Measurements from ENCODE around the gene THSD8.

THSD8 gene

GRCh38 chr19:12770922-12771321 is 30.9 kb upstream of the THSD8 start:
- Histone ChIP-seq H3K9ac (ENCODE audit: low read length) (no peak overlapping the region), H3K27me3 (ENCODE audit: control insufficient read depth, insufficient read depth, low read length) (no peaks in the 10 kb centered on the region), H3K9me3 (ENCODE audit: control insufficient read depth, low read depth, low read length) (no peaks in the 10 kb centered on the region)

GRCh38 chr19:12772323-12772722 is 29.5 kb upstream of the THSD8 start:
- no peaks in the 10 kb centered on the region for H3K27me3 ChIP-seq (ENCODE audit: control insufficient read depth, insufficient read depth, low read length)
- no peaks in the 10 kb centered on the region for H3K9me3 ChIP-seq (ENCODE audit: control insufficient read depth, low read depth, low read length)
- no peak overlapping the region for H3K27ac ChIP-seq (ENCODE audit: low read length)
- no peaks in the 10 kb centered on the region for H3K36me3 ChIP-seq (ENCODE audit: control insufficient read depth, low read depth, low read length)
- no peak overlapping the region for H3K9ac ChIP-seq (ENCODE audit: low read length)
- no peak overlapping the region for H3K4me3 ChIP-seq (ENCODE audit: low read length)
- peaks cover 6% of the 10 kb centered on the region for H3K4me1 ChIP-seq (ENCODE audit: control insufficient read depth, low read depth, low read length)

More at GRCh38 chr19:12770922-12771321, 30.9 kb upstream of the THSD8 start:
- H3K4me1 ChIP-seq (ENCODE audit: control insufficient read depth, low read depth, low read length): peaks cover 4% of the 10 kb centered on the region
- no peak overlapping the region for H3K27ac ChIP-seq (ENCODE audit: low read length)
- H3K36me3 ChIP-seq (ENCODE audit: control insufficient read depth, low read depth, low read length): no peaks in the 10 kb centered on the region
- no peak overlapping the region for H3K4me3 ChIP-seq (ENCODE audit: low read length)

- peaks cover 15% of the 10 kb centered on the region for H3K4me1 ChIP-seq (ENCODE audit: control insufficient read depth, low read depth, low read length)
- H3K9ac ChIP-seq (ENCODE audit: low read length): no peak overlapping the region
- no peak overlapping the region for H3K4me3 ChIP-seq (ENCODE audit: low read length)
- H3K9me3 ChIP-seq (ENCODE audit: control insufficient read depth, low read depth, low read length): no peaks in the 10 kb centered on the region
- no peaks in the 10 kb centered on the region for H3K27me3 ChIP-seq (ENCODE audit: control insufficient read depth, insufficient read depth, low read length)
- H3K36me3 ChIP-seq (ENCODE audit: control insufficient read depth, low read depth, low read length): no peaks in the 10 kb centered on the region
- no peak overlapping the region for H3K27ac ChIP-seq (ENCODE audit: low read length)
Observed at GRCh38 chr19:12773571-12773970, 28.3 kb upstream of the THSD8 start.

GRCh38 chr19:12774588-12775555 is 27.0 kb upstream of the THSD8 start, which contains the start of gene HOOK2:
Gene HOOK2, minus strand, starts transcription at chr19:12775552. Its CDS starts 103 bp downstream, at chr19:12775449.
- H3K4me3 ChIP-seq (ENCODE audit: low read length): peak within 1 kb of the TSS; percentile 80
- no peaks in the 10 kb centered on the region for H3K27me3 ChIP-seq (ENCODE audit: control insufficient read depth, insufficient read depth, low read length)
- no peaks in the 10 kb centered on the region for H3K36me3 ChIP-seq (ENCODE audit: control insufficient read depth, low read depth, low read length)
- H3K9me3 ChIP-seq (ENCODE audit: control insufficient read depth, low read depth, low read length): no peaks in the 10 kb centered on the region
- no peak within 1 kb of the TSS for H3K27ac ChIP-seq (ENCODE audit: low read length)
- H3K4me1 ChIP-seq (ENCODE audit: control insufficient read depth, low read depth, low read length): peaks cover 24% of the 10 kb centered on the region
- H3K9ac ChIP-seq (ENCODE audit: low read length): peak within 1 kb of the TSS; percentile 67

- Histone ChIP-seq H3K4me3 (ENCODE audit: low read length) (peak overlapping the region; percentile 78), H3K36me3 (ENCODE audit: control insufficient read depth, low read depth, low read length) (no peaks in the 10 kb centered on the region), H3K4me1 (ENCODE audit: control insufficient read depth, low read depth, low read length) (peaks cover 20% of the 10 kb centered on the region), H3K9ac (ENCODE audit: low read length) (no peak overlapping the region), H3K9me3 (ENCODE audit: control insufficient read depth, low read depth, low read length) (no peaks in the 10 kb centered on the region), H3K27me3 (ENCODE audit: control insufficient read depth, insufficient read depth, low read length) (no peaks in the 10 kb centered on the region), H3K27ac (ENCODE audit: low read length) (no peak overlapping the region)
Observed at GRCh38 chr19:12777217-12778016, 24.5 kb upstream of the THSD8 start.

- Histone ChIP-seq H3K27ac (ENCODE audit: low read length) (no peak overlapping the region), H3K4me3 (ENCODE audit: low read length) (peak overlapping the region; percentile 78), H3K4me1 (ENCODE audit: control insufficient read depth, low read depth, low read length) (peaks cover 20% of the 10 kb centered on the region), H3K9me3 (ENCODE audit: control insufficient read depth, low read depth, low read length) (no peaks in the 10 kb centered on the region), H3K36me3 (ENCODE audit: control insufficient read depth, low read depth, low read length) (no peaks in the 10 kb centered on the region), H3K9ac (ENCODE audit: low read length) (peak overlapping the region; percentile 39), H3K27me3 (ENCODE audit: control insufficient read depth, insufficient read depth, low read length) (no peaks in the 10 kb centered on the region)
Observed at GRCh38 chr19:12778017-12778904, 23.6 kb upstream of the THSD8 start.

- no peaks in the 10 kb centered on the region for H3K27me3 ChIP-seq (ENCODE audit: control insufficient read depth, insufficient read depth, low read length)
- H3K4me1 ChIP-seq (ENCODE audit: control insufficient read depth, low read depth, low read length): peaks cover 24% of the 10 kb centered on the region
- H3K4me3 ChIP-seq (ENCODE audit: low read length): peak overlapping the region; percentile 78
- no peaks in the 10 kb centered on the region for H3K36me3 ChIP-seq (ENCODE audit: control insufficient read depth, low read depth, low read length)
- H3K9me3 ChIP-seq (ENCODE audit: control insufficient read depth, low read depth, low read length): no peaks in the 10 kb centered on the region
- peak overlapping the region; percentile 39 for H3K9ac ChIP-seq (ENCODE audit: low read length)
- no peak overlapping the region for H3K27ac ChIP-seq (ENCODE audit: low read length)
Observed at GRCh38 chr19:12778905-12779161, 23.0 kb upstream of the THSD8 start.

GRCh38 chr19:12779162-12779993 is 22.5 kb upstream of the THSD8 start:
- H3K27ac ChIP-seq (ENCODE audit: low read length): no peak overlapping the region
- no peaks in the 10 kb centered on the region for H3K9me3 ChIP-seq (ENCODE audit: control insufficient read depth, low read depth, low read length)
- no peaks in the 10 kb centered on the region for H3K27me3 ChIP-seq (ENCODE audit: control insufficient read depth, insufficient read depth, low read length)
- peaks cover 24% of the 10 kb centered on the region for H3K4me1 ChIP-seq (ENCODE audit: control insufficient read depth, low read depth, low read length)
- no peak overlapping the region for H3K9ac ChIP-seq (ENCODE audit: low read length)
- no peaks in the 10 kb centered on the region for H3K36me3 ChIP-seq (ENCODE audit: control insufficient read depth, low read depth, low read length)
- H3K4me3 ChIP-seq (ENCODE audit: low read length): peak overlapping the region; percentile 78

- no peaks in the 10 kb centered on the region for H3K9me3 ChIP-seq (ENCODE audit: control insufficient read depth, low read depth, low read length)
- H3K9ac ChIP-seq (ENCODE audit: low read length): no peak overlapping the region
- H3K36me3 ChIP-seq (ENCODE audit: control insufficient read depth, low read depth, low read length): no peaks in the 10 kb centered on the region
- peak overlapping the region; percentile 54 for H3K4me3 ChIP-seq (ENCODE audit: low read length)
- H3K4me1 ChIP-seq (ENCODE audit: control insufficient read depth, low read depth, low read length): peaks cover 24% of the 10 kb centered on the region
- no peaks in the 10 kb centered on the region for H3K27me3 ChIP-seq (ENCODE audit: control insufficient read depth, insufficient read depth, low read length)
- no peak overlapping the region for H3K27ac ChIP-seq (ENCODE audit: low read length)
Observed at GRCh38 chr19:12782174-12782423, 19.8 kb upstream of the THSD8 start.

- H3K9me3 ChIP-seq (ENCODE audit: control insufficient read depth, low read depth, low read length): no peaks in the 10 kb centered on the region
- no peak overlapping the region for H3K27ac ChIP-seq (ENCODE audit: low read length)
Observed at GRCh38 chr19:12782424-12783290, 19.2 kb upstream of the THSD8 start.

More at GRCh38 chr19:12782424-12783290, 19.2 kb upstream of the THSD8 start:
- H3K4me1 ChIP-seq (ENCODE audit: control insufficient read depth, low read depth, low read length): peaks cover 20% of the 10 kb centered on the region
- peak overlapping the region; percentile 54 for H3K4me3 ChIP-seq (ENCODE audit: low read length)
- peak overlapping the region; percentile 60 for H3K9ac ChIP-seq (ENCODE audit: low read length)
- no peaks in the 10 kb centered on the region for H3K36me3 ChIP-seq (ENCODE audit: control insufficient read depth, low read depth, low read length)
- H3K27me3 ChIP-seq (ENCODE audit: control insufficient read depth, insufficient read depth, low read length): no peaks in the 10 kb centered on the region

Measured in iPS-18a (cell line).